Measurements from ENCODE around the gene TRAF4.

DNA sequence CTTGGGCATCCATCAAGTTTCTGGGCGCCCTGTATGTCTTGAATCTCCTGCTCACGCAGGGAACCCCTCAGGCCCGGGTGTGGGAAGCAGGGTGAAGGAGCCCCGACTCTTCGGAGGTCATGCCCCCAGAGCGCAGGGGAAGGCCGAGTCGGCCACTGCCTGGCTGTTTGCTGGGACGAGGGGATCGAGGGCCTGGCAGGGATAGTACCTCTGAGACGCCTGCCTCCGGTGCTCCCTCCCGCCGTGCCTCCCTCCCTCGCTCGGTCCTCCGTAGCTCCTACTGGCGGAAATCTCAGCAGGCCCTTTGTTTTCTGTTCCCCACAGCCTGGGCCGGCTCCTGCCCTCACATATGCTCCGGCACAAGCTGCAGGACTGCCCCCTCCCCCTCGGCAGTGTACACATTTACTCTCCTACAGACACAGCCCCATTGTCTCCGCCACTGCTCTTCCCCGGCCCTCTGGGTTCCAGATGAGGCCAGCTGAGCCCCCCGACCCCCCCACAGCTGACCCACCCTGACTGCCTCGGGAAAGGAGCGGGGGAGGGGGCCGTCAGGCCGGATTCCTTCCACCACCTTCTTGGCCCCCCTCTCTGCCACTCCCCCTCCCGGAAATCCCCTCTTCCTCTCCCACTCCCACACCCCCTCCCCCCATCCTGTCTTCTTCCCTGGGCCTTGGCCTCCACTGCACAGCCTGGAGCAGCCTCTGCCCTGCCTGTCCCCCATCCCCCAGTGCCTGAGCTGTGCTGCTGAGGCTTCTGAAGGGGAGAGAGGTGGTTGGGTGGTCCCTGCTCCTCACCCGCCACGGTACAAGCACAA is 1.4 kb downstream of the TRAF4 start:
- TF ChIP-seq, protein P1, sequence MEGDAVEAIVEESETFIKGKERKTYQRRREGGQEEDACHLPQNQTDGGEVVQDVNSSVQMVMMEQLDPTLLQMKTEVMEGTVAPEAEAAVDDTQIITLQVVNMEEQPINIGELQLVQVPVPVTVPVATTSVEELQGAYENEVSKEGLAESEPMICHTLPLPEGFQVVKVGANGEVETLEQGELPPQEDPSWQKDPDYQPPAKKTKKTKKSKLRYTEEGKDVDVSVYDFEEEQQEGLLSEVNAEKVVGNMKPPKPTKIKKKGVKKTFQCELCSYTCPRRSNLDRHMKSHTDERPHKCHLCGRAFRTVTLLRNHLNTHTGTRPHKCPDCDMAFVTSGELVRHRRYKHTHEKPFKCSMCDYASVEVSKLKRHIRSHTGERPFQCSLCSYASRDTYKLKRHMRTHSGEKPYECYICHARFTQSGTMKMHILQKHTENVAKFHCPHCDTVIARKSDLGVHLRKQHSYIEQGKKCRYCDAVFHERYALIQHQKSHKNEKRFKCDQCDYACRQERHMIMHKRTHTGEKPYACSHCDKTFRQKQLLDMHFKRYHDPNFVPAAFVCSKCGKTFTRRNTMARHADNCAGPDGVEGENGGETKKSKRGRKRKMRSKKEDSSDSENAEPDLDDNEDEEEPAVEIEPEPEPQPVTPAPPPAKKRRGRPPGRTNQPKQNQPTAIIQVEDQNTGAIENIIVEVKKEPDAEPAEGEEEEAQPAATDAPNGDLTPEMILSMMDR (IDR thresholded peaks at IDR 0.05), result no peak
- no peak for TF ChIP-seq POLR2A (IDR thresholded peaks at IDR 0.05)

All from Peyer's patch (tissue), 4 donors.